SJSA1 (cell line): ENCODE measurements around the gene B2M. TPM values are rescaled to one million over a fixed set of nuclear protein-coding genes. Genes with fewer than 3 reads are reported as not detected.
"Not testable (repeated sequence)": the region's sequence is repeated elsewhere in the genome, so short reads cannot be mapped to it uniquely, and the experiment has no call there.

Experiments used
- DNase-seq, 2 experiments: peaks; one replicate each; pipeline ENCODE4 v3.0.0-alpha.2; 2015 to 2020; ENCODE audit warnings: low spot score in 2 of 2, low read depth in 1 of 2
- H3K27ac ChIP-seq: fragments of 250-450 bp; sonication (Bioruptor Pico); 2 replicates; pipeline ENCODE4 v1.5.1; 2020; ENCODE audit warnings: mild to moderate bottlenecking, moderate library complexity
- H3K27me3 ChIP-seq: fragments of 250-450 bp; sonication (Bioruptor Pico); replicated peaks from 2 replicates; pipeline ENCODE4 v1.5.1; 2020; ENCODE audit warnings: mild to moderate bottlenecking, moderate library complexity
- H3K36me3 ChIP-seq: fragments of 250-450 bp; sonication (Bioruptor Pico); 2 replicates; pipeline ENCODE4 v1.5.1; 2020; ENCODE audit warnings: mild to moderate bottlenecking
- H3K4me1 ChIP-seq: fragments of 250-450 bp; sonication (Bioruptor Pico); replicated peaks from 2 replicates; pipeline ENCODE4 v1.6.1; 2021; ENCODE audit warnings: mild to moderate bottlenecking
- H3K4me3 ChIP-seq: fragments of 250-450 bp; sonication (Bioruptor Pico); 2 replicates; pipeline ENCODE4 v1.5.1; 2020; ENCODE audit warnings: mild to moderate bottlenecking
- H3K9me3 ChIP-seq: fragments of 250-450 bp; sonication (Bioruptor Pico); replicated peaks from 2 replicates; pipeline ENCODE4 v1.5.1; 2020; ENCODE audit warnings: mild to moderate bottlenecking
- total RNA-seq: library from RNA; depleted of rRNA; stranded (reverse); fragments of >200 nt; shearing (Covaris generic); gene quantifications from 2 replicates; pipeline ENCODE4 v1.2.3, GENCODE V29; 2014

The B2M gene
- total RNA-seq, 1 experiment from 2014 or later, result 7,743 TPM

- no peaks in the 10 kb centered on the region for H3K27me3 ChIP-seq
- peak overlapping the region; percentile 99 for H3K27ac ChIP-seq
- no peaks in the 10 kb centered on the region for H3K9me3 ChIP-seq
- H3K36me3 ChIP-seq, result peaks cover 55% of the 10 kb centered on the region
- peaks cover 21% of the 10 kb centered on the region for H3K4me1 ChIP-seq
- DNase-seq, result peak in 1 of 2 experiments; percentile 52
- H3K4me3 ChIP-seq, result peak overlapping the region; percentile 88
These were observed 527 bp downstream of the B2M start for GRCh38 chr15:44711743-44712345.

GRCh38 chr15:44712346-44713005 is 1.2 kb downstream of the B2M start:
- Histone ChIP-seq H3K9me3 (no peaks in the 10 kb centered on the region), H3K27ac (peak overlapping the region; percentile 99), H3K36me3 (peaks cover 61% of the 10 kb centered on the region), H3K27me3 (no peaks in the 10 kb centered on the region), H3K4me1 (peaks cover 15% of the 10 kb centered on the region), H3K4me3 (peak overlapping the region; percentile 88)
- DNase-seq, result peak; percentile 82 to 84

GRCh38 chr15:44713006-44713966 is 2.0 kb downstream of the B2M start:
- no peaks in the 10 kb centered on the region for H3K27me3 ChIP-seq
- peaks cover 70% of the 10 kb centered on the region for H3K36me3 ChIP-seq
- no peaks in the 10 kb centered on the region for H3K9me3 ChIP-seq
- H3K4me3 ChIP-seq, result peak overlapping the region; percentile 88
- peak in 1 of 2 experiments; percentile 47 for DNase-seq
- peaks cover 12% of the 10 kb centered on the region for H3K4me1 ChIP-seq
- no peak overlapping the region for H3K27ac ChIP-seq

- H3K36me3 ChIP-seq, result peaks cover 84% of the 10 kb centered on the region
- H3K9me3 ChIP-seq, result no peaks in the 10 kb centered on the region
- no peak overlapping the region for H3K27ac ChIP-seq
- H3K4me3 ChIP-seq, result no peak overlapping the region
- H3K27me3 ChIP-seq, result no peaks in the 10 kb centered on the region
- peaks cover 12% of the 10 kb centered on the region for H3K4me1 ChIP-seq
- no peak for DNase-seq
These were observed 4.0 kb downstream of the B2M start for GRCh38 chr15:44715142-44715796.

GRCh38 chr15:44715797-44716334 is 4.5 kb downstream of the B2M start:
- DNase-seq, result no peak
- H3K36me3 ChIP-seq, result peaks cover 84% of the 10 kb centered on the region
- no peaks in the 10 kb centered on the region for H3K9me3 ChIP-seq
- H3K27ac ChIP-seq, result no peak overlapping the region
- H3K27me3 ChIP-seq, result no peaks in the 10 kb centered on the region
- H3K4me1 ChIP-seq, result peaks cover 12% of the 10 kb centered on the region
- no peak overlapping the region for H3K4me3 ChIP-seq

DNA sequence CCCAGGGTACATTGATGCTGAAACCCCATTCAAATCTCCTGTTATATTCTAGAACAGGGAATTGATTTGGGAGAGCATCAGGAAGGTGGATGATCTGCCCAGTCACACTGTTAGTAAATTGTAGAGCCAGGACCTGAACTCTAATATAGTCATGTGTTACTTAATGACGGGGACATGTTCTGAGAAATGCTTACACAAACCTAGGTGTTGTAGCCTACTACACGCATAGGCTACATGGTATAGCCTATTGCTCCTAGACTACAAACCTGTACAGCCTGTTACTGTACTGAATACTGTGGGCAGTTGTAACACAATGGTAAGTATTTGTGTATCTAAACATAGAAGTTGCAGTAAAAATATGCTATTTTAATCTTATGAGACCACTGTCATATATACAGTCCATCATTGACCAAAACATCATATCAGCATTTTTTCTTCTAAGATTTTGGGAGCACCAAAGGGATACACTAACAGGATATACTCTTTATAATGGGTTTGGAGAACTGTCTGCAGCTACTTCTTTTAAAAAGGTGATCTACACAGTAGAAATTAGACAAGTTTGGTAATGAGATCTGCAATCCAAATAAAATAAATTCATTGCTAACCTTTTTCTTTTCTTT is 5.8 kb downstream of the B2M start:
- no peak overlapping the region for H3K27ac ChIP-seq
- H3K36me3 ChIP-seq, result peaks cover 76% of the 10 kb centered on the region
- H3K9me3 ChIP-seq, result no peaks in the 10 kb centered on the region
- H3K4me1 ChIP-seq, result peaks cover 12% of the 10 kb centered on the region
- H3K4me3 ChIP-seq, result no peak overlapping the region
- no peaks in the 10 kb centered on the region for H3K27me3 ChIP-seq
- DNase-seq, result no peak

- Histone ChIP-seq H3K36me3 (peaks cover 63% of the 10 kb centered on the region), H3K27me3 (no peaks in the 10 kb centered on the region)
- DNase-seq, result no peak
These were observed 7.0 kb downstream of the B2M start for GRCh38 chr15:44718180-44718926.

DNA sequence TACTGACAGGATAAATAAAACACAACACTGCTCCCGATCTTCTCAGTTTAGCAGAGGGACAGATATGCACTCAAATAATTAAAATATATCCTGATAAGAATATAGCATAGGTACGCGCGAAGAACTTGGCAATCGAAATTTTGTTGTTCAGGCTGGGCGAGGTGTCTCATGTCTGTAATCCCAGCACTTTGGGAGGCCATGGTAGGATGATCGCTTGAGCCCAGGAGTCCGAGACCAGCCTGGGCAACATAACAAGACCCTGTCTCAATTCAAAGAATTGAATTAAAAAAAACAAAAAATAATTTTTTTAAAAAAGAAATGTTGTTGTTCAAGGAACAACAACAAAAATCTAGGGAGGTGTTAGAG is 7.6 kb downstream of the B2M start:
- Histone ChIP-seq H3K4me1 (peaks cover 6% of the 10 kb centered on the region), H3K27me3 (no peaks in the 10 kb centered on the region), H3K9me3 (no peaks in the 10 kb centered on the region), H3K4me3 (no peak overlapping the region), H3K27ac (peak overlapping the region; percentile 23; the same call in 1 of the 2 replicates), H3K36me3 (peaks cover 58% of the 10 kb centered on the region)
- DNase-seq, result no peak

More at GRCh38 chr15:44718180-44718926, 7.0 kb downstream of the B2M start:
- H3K9me3 ChIP-seq, result no peaks in the 10 kb centered on the region
- peaks cover 11% of the 10 kb centered on the region for H3K4me1 ChIP-seq
- no peak overlapping the region for H3K4me3 ChIP-seq
- no peak overlapping the region for H3K27ac ChIP-seq

DNA sequence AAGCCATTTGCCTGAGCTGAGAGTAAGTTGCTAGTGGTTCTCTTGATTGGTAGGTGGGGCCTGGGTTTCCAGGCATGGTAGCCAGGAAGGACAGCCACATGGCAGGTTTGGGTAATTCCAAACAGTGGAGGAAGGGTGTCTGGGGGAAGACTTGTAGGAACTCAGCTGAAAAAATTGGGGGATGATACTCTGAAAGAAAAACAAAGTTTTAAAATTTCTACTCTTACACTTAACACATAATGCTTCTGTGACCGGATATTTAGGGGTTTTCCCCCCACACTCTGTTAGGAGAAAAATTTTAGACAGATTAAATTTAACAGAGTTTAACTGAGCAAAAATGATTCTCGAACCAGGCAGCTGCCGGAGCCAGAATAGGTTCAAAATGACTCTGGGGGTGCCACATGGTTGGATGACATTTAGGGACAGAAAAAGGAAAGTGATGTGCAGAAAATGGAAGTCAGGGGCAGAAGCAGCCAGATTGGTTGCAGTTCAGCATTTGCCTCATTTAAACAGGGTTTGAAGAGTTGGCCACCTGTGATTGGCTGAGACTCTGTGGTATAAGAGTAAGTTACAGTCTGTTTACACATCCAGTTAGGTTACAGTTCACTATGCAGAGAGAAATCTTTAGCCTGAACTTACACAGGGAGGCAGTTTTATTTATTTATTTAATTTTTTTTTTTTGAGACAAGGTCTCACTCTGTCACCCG is 8.1 kb downstream of the B2M start:
- Histone ChIP-seq H3K36me3 (peaks cover 52% of the 10 kb centered on the region), H3K4me3 (no peak overlapping the region), H3K27ac (peak overlapping the region; percentile 23; the same call in 1 of the 2 replicates), H3K9me3 (no peaks in the 10 kb centered on the region), H3K27me3 (no peaks in the 10 kb centered on the region), H3K4me1 (peaks cover under 1% of the 10 kb centered on the region; the same call in 1 of the 2 replicates)
- peak in 1 of 2 experiments; percentile 53 for DNase-seq

DNA sequence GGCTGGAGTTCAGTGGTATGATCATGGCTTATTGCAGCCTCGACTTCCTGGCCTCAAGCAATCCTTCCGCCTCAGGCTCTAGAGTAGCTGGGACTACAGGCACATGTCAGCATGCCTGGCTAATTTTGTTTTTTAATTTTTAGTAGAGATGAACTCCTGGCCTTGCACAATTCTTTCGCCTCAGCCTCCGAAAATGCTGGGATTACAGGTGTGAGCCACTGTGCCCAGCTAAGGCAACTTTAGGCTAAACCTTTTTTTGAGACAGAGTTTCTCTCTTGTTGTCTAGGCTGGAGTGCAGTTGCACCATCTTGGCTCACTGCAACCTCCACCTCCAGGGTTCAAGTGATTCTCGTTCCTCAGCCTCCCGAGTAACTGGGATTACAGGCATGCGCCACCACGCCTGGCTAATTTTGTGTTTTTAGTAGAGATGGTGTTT is 8.7 kb downstream of the B2M start:
- DNase-seq, H3K9me3 ChIP-seq, H3K4me3 ChIP-seq, H3K27ac ChIP-seq, H3K4me1 ChIP-seq, H3K27me3 ChIP-seq: not testable (repeated sequence)
- peaks cover 47% of the 10 kb centered on the region for H3K36me3 ChIP-seq

GRCh38 chr15:44720460-44721176 is 9.3 kb downstream of the B2M start:
- Histone ChIP-seq H3K27me3 (no peaks in the 10 kb centered on the region), H3K9me3 (no peaks in the 10 kb centered on the region), H3K4me3 (no peak overlapping the region), H3K36me3 (peaks cover 41% of the 10 kb centered on the region), H3K4me1 (no peaks in the 10 kb centered on the region), H3K27ac (no peak overlapping the region)
- DNase-seq, result no peak
